Measurements from ENCODE around the gene MST1.

Gene MST1

DNA sequence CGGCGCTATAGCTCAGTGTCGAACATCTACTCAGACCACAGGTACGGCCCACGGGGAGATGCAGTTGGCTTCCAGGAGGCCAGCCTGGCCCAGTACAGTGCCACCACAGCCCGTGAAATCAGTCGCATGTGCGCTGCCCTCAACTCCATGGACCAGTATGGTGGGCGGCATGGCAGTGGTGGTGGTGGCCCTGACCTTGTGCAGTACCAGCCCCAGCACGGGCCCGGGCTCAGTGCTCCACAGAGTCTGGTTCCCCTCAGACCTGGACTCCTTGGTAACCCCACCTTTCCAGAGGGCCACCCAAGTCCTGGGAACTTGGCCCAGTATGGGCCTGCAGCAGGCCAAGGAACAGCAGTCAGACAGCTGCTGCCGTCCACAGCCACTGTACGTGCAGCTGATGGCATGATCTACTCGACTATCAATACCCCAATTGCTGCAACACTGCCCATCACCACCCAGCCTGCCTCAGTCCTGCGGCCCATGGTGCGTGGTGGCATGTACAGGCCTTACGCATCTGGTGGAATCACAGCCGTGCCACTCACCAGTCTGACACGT is 33.5 kb downstream of the MST1 start:
- DNase-seq (ENCODE audit: low read depth): no peak

DNA sequence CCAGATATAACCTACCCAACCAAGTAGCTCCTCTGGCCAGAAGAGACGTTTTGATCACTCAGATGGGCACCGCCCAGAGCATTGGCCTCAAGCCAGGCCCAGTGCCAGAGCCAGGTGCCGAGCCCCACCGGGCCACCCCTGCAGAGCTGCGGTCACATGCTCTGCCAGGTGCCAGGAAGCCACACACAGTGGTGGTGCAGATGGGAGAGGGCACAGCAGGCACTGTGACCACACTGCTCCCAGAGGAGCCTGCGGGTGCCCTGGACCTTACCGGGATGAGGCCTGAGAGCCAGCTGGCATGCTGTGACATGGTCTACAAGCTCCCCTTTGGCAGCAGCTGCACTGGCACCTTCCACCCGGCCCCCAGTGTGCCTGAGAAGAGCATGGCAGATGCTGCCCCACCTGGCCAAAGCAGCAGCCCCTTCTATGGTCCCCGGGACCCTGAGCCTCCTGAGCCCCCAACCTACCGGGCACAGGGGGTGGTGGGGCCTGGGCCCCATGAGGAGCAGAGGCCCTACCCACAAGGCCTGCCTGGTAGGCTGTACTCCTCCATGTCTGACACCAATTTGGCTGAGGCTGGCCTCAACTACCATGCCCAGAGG is 34.2 kb downstream of the MST1 start:
- DNase-seq (ENCODE audit: low read depth): no peak

DNA sequence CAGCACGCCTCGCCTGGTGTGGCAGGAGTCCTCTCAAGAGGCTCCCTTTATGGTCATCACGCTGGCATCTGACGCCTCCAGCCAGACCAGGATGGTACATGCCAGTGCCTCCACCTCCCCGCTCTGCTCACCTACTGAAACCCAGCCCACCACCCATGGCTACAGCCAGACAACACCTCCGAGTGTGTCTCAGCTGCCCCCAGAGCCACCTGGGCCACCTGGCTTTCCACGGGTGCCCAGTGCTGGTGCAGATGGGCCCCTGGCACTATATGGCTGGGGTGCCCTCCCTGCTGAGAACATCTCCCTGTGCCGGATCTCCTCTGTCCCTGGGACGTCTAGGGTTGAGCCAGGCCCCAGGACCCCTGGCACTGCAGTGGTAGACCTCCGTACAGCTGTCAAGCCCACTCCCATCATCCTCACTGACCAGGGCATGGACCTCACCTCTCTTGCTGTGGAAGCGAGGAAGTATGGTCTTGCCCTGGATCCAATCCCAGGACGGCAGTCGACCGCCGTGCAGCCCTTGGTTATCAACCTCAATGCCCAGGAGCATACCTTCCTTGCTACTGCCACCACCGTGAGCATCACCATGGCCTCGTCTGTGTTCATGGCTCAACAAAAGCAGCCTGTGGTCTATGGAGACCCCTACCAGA is 35.0 kb downstream of the MST1 start:
- DNase-seq (ENCODE audit: low read depth): no peak

DNA sequence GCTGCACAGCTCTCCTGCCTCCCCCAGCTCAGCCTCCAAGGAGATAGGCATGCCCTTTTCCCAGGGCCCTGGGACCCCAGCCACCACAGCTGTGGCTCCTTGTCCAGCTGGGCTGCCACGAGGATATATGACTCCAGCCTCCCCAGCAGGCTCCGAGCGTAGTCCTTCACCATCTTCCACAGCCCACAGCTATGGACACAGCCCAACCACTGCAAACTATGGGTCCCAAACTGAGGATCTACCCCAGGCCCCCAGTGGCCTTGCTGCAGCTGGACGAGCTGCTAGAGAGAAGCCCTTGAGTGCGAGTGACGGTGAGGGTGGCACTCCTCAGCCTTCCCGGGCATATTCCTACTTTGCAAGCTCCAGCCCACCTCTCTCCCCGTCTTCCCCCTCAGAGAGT is 35.7 kb downstream of the MST1 start:
- DNase-seq (ENCODE audit: low read depth): no peak

GRCh38 chr3:49652903-49653415 is 36.3 kb downstream of the MST1 start:
- no peak for DNase-seq (ENCODE audit: low read depth)

GRCh38 chr3:49652218-49652902 is 36.9 kb downstream of the MST1 start:
- DNase-seq (ENCODE audit: low read depth): no peak

DNA sequence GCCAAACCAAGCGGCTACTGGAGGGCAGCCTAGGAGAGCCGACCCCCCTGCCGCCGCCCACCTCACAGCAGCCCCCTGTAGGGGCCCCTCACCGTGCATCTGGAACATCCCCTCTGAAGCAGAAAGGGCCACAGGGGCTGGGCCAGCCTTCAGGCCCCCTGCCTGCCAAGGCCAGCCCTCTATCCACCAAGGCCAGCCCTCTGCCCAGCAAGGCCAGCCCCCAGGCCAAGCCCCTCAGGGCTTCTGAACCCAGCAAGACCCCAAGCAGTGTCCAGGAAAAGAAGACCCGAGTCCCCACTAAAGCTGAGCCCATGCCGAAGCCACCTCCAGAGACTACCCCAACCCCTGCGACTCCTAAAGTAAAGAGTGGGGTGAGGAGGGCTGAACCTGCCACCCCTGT is 38.6 kb downstream of the MST1 start:
- DNase-seq (ENCODE audit: low read depth): no peak

GRCh38 chr3:49650177-49650576 is 39.1 kb downstream of the MST1 start:
- no peak for DNase-seq (ENCODE audit: low read depth)

DNA sequence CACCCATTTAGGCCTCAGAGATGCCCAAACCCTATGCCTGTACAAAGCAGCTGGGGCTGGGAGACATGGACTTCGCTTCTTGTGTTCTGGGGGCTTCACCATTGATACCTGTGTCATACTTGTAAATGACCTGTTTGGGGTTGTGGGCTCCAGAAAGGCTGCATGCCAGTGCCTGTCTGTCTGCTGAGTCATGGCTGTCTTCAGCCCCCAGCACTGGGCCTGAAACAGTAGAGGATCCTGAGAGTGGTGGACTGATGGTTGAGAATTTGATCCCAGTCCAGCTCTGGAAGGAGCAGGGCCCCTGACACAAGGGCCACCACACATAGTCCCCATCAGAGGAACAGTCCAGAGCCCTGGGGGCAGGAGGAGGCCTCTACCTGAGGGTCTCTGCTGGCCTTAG is 39.7 kb downstream of the MST1 start:
- no peak for DNase-seq (ENCODE audit: low read depth)

GRCh38 chr3:49648354-49649019 is 40.8 kb downstream of the MST1 start:
- no peak for DNase-seq (ENCODE audit: low read depth)

GRCh38 chr3:49647741-49648140 is 41.5 kb downstream of the MST1 start:
- no peak for DNase-seq (ENCODE audit: low read depth)

DNA sequence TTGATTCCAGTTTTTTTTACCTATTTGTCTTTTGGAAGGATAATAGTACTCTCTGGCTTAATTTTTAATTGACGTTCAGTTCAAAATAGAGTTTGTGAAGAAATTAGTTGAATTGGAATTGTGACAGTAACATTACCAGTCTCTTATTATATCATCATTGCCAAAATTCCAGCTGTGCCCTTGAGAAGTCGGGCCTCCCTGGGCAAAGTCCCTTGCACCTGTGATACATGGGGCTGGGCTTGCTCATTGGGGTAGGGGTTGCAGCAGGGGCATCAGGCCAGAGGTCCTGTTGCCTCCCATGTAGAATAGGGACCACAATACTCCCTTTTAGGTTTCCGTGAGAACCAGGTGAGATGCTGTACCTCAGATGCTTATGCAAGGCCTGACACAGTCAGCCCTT is 43.0 kb downstream of the MST1 start:
- DNase-seq (ENCODE audit: low read depth): no peak

- no peak for DNase-seq (ENCODE audit: low read depth)
These were observed 44.6 kb downstream of the MST1 start for GRCh38 chr3:49644684-49645083.

DNA sequence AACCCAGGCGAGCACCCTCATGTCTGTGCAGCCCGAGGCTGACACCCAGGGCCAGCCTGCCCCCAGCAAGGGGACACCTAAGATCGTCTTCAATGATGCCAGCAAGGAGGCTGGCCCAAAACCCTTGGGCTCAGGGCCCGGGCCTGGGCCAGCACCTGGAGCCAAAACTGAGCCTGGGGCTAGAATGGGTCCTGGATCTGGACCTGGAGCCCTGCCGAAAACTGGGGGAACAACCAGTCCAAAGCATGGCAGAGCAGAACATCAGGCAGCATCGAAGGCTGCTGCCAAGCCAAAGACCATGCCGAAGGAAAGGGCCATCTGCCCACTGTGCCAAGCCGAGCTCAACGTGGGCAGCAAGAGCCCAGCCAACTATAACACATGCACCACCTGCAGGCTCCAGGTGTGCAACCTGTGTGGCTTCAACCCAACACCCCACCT is 46.5 kb downstream of the MST1 start:
- DNase-seq (ENCODE audit: low read depth): no peak

- no peak for DNase-seq (ENCODE audit: low read depth)
These were observed 47.2 kb downstream of the MST1 start for GRCh38 chr3:49641921-49642707.

DNA sequence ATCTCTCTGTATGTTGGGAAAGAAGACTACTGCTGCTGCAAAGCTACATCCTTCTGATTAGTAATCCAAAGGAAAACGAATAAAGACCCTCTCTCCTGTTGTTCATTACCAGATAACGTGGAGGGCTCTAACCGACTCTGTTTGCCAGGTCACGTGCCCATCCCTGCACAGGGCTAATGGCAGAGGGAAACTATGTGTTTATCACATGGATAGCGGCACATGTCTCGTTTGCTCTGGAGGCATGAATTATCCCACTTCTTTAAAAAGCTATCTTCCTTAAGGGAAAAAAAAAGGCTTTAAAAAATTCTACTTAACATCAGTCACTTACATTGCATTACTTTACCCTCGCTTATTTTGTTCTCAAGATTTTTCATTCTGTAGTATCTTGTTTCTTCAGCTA is 48.0 kb downstream of the MST1 start:
- no peak for DNase-seq (ENCODE audit: low read depth)

DNA sequence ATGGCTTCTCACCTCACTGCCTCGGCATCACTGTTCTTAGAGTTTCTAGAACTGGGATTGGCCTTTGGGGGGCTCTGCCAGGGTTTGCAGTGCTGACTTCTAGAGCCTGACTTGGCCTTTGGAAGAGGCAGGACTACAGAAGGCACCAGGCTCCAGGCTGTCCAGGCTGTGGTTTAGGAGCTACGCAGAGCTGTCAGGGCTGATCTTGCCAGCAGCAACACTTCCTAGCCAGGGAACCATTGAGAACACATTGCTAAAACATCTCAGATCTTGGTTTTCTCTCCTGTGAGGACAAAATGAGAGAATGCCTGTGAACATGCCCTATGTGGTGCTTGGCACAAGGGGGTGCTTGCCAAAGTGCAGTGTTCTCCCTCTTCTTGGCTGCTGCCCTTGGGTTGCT is 49.7 kb downstream of the MST1 start:
- DNase-seq (ENCODE audit: low read depth): no peak

GRCh38 chr3:49638445-49638844 is 50.8 kb downstream of the MST1 start:
- no peak for DNase-seq (ENCODE audit: low read depth)

DNA sequence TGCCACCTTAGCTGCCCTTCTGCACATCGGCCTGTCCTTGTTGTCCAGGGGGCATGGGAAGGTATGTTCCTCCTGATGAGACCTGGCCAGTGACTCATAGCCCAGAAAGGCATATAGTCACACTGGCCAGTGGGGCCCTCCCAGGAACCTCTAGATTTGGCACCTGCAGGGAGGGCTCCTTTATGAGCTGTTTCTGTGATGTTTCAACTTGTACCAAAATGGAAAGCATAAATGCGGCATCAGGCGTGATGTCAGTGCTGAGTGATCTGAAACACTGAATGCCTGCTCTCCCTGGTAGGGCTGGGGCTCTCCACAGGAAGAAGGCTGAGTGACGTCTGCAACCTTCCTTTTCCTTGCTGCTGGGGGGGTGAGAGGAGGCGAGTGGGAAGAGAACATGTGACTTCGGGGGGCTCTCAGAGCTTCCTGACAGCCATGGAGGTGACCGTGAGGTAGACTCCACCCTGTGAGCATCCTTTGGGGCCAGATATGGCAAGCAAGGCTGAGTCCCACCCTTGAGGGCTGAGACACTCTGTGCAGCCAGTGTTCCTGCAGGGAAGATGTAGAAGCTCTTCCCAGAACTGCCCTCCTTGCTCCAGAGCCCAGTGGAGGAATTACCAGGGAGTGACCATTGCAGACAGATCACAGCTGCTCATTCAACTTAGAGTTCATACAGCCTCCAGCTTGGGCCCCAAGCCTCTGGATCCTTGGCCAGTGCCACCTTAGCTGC is 52.2 kb downstream of the MST1 start:
- no peak for DNase-seq (ENCODE audit: low read depth)

- no peak for DNase-seq (ENCODE audit: low read depth)
These were observed 54.5 kb downstream of the MST1 start for GRCh38 chr3:49634736-49635135.

All from stimulated activated CD8-positive, alpha-beta memory T cell treated with anti-CD3 and anti-CD28 coated beads, Interleukin-15, amount 100 ng/mL, for 24 hours (primary cell).